ENCODE measurements around the gene RAF1.
A peak's percentile ranks its signal among the peaks of the same experiment; 100 is the strongest.
"Not testable (repeated sequence)": the region's sequence is repeated elsewhere in the genome, so short reads cannot be mapped to it uniquely, and the experiment has no call there.

Gene RAF1

DNA sequence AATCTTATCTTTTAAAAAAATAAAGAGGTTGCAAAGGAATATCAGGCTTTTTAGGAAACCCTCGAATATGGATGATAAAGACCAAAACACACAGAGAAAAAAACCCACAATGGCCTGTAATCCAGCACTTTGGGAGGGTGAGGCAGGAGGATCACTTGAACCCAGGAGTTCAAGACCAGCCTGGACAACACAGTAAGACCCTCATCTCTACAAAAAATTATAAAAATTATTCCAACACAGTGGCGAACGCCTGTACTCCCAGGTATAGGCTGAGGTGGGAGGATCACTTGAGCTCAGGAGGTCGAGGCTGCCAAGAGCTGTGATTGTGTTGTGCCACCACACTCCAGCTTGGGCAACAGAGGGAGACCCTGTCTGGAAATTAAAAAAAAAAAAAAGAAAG is 30.8 kb downstream of the RAF1 start:
- DNase-seq, result no peak

DNA sequence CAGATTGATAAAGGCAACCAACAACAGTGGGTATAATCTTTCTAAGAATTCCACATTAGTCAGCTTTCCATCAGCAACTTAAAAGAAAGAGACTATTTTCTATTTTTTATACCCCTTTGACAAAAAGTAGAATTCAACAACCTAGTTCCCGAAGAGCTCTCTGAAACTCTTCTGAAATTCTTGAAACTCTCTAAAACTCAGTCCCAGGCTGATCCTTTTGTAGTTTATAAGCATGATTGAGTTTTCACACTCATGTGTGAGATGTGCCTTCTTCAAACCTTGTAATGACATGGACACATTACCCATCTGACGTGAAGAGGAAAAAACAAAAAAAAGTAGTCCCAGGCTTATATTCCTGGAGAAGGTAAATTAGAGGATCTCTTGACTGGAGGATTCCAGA is 31.4 kb downstream of the RAF1 start:
- DNase-seq, result no peak

DNA sequence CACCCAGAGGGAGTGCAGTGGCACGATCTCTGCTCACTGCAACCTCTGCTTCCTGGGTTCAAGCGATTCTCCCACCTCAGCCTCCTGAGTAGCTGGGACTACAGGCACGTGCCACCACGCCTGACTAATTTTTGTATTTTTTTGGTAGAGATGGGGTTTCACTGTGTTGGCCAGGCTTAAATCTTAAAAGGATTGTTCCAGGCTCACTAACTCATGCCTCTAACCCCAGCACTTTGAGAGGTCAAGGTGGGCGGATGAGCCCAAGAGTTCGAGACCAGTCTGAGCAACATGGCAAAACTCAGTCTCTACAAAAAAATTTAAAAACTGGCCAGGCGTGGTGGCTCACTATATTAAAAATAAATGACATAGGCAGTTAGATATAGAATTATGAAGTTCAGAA is 33.1 kb downstream of the RAF1 start:
- DNase-seq, result not testable (repeated sequence)

DNA sequence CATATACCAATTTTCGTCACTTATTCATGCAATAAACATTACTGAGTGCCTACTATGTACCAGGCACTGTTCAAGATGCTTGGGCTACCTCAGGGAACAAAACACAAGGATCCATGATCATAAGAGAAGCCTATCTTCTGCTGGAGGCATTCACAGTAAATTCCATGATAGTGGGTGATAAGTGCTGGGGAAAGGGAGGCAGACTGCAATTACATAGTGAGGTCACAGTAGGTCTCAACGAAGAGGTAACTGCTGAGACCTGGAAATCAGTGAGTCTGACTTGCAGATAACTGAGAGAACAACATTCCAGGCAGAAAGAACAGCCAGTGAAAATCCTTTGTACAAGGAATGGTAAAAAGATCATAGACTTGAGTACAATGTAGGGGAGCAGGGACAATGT is 33.6 kb downstream of the RAF1 start:
- no peak for DNase-seq

DNA sequence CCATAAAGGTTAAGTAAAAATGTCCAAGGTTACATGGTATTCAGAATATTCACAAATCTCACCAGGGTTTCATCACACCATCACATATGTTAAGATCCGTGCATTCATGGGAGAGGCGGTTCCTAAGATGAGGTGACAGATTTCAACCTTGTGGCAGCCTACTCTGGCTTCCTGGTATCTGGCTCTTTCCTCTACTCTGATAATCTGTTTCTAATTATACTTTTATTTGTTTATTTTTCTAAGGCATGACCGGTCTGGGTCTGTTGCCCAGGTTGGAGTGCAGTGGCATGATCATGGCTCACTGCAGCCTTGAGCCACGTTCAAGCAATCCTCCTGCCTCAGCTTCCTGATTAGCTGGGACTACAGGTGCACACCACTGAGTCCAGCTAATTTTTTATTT is 34.4 kb downstream of the RAF1 start:
- no peak for DNase-seq

DNA sequence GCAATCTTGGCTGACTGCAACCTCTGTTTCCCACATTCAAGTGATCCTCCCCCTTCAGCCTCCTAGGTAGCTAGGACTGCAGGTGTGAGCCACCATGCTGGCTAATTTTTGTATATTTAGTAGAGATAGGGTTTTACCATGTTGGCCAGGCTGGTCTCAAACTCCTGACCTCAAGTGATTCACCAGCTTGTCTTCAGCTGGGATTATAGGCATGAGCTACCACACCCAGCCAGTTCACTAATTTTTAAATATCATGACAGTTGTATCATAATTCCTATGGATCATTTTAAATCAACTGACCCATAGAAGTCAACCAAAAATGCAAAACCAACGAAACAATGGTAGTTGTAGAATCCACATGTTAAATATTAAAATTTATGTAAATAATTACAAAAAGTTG is 35.1 kb downstream of the RAF1 start:
- no peak for DNase-seq

DNA sequence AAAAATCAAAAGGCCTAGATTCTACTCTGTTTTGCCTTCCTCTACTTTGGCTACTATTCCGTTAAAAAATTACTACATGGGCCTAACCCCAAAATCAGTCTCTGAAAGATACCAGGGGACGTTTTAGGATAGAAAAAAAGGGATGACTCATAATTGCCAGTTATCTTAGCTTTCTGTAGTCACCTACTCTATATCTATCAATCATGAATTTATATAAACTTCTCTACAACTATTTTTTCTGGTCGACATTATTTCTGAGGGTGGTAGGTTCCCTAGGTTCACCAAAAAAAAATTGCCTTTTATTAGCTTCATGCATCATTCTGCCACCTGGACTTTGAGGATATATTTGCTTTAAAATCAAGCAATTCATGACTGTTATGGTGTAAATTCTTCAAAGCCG is 36.5 kb downstream of the RAF1 start:
- no peak for DNase-seq

DNA sequence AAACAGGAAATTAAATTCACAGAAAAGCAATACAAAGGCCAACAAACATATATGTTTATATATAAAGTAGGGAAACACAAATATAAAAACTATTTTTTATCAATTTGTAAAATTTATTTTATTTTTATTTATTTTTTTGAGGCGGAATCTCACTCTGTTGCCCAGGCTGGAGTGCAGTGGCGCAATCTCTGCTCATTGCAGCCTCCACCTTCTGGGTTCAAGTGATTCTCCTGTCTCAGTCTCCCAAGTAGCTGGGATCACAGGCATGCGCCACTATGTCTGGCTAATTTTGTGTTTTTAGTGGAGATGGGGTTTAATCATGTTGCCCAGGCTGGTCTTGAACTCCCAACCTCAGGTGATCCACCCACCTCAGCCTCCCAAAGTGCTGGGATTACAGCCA is 39.0 kb downstream of the RAF1 start:
- not testable (repeated sequence) for DNase-seq

DNA sequence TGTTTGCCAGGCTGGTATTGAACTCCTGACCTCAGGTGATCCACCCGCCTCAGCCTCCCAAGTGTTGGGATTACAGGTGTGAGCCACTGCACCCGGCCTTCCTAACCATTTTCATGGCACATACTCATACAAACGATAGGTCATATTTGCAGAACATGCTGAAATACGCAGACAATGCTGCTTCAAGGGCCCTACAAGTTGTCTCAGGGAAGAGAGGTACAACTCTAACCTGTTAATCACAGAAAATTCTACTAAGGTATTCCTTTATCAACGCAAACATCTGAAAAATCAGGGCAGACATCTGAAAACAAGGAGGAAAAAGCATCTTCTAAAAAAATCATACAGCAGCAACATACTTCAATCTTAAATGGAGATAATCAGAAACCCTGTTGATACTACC is 39.9 kb downstream of the RAF1 start:
- DNase-seq, result no peak

DNA sequence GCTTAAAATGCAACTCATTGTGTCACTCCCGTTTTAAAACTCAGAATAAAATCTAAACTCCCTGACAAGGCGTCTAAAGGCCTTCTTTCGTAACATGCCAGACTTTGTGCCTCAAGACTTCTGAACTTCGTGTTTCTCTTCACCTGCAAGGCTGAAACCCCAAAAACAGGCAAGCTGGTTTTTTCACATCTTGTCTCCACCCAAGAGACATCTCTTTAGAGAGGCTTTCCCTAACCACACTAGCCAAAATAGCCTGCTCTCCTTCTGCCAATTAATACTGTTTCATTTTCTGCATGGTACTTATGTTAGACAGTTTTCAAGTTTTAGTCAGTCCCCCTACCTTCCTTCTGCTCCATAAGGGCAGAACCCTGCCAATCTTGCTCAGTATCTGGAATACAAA is 41.6 kb downstream of the RAF1 start:
- no peak for DNase-seq

DNA sequence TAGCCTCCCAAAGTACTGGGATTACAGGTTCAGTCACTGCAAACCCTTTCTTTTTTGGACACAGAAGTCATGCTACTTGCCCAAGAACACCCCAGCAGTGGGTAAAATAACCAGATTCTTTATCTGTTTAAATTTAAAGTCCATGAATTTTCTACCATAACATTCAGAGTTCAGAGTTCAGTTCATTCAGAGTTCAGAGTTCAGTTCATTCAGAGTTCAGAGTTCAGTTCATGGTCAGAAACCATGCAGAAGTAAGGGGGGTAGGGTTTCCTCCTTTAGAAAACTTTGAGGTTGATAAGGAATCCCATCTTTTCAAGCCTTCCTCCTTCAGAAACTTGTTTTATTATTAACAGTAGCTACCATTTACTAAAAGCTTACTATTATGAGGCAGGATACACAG is 43.2 kb downstream of the RAF1 start:
- DNase-seq, result no peak

DNA sequence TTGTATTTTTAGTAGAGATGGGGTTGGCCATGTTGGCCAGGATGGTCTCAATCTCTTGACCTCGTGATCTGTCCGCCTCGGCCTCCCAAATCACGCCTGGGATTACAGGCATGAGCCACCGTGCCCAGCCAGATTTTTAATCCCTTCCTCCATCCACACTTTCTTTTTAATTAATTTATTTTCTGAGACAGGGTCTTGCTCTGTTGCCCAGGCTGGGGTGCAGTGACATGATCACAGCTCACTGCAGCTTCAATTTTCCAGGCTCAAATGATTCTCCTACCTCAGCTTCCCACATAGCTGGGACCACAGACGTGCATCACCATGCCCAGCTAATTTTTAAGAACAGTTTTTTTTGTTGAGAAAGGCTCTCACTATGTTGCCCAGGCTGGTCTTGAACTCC is 43.6 kb downstream of the RAF1 start:
- no peak for DNase-seq

DNA sequence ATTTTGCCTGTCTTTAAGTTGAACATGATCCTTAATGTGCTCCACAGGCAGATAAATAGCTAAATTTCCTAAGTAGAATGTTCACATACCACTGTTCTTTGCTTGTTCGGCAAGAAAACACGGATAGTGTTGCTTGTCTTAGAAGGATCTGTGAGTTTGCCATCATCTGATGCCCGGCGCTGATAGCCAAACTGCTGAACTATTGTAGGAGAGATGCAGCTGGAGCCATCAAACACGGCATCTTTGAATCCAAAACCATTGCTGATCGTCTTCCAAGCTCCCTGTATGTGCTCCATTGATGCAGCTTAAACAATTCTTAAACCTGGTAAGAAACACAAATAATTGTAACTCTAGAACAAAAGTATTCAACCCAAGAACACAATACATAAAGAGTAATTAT is 45.5 kb downstream of the RAF1 start:
- DNase-seq, result no peak

DNA sequence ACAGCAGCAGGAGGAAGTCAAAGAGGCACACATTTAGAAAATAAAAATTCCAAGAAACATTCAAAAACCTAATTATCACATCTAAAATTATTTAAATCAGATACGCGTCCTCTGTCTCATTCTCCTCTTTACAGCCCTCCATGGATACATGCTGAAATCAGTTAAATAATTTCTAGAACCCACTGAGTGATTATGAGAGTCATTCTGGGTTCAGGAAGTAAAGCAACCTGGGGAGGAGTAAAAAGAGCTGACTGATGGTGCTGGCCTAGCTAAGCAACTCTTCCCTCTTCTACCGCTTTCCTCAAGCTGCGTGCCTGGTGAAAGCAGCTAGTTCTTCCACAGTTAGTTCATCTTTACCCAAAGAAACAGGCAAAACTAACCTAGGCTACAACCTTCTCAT is 48.7 kb downstream of the RAF1 start:
- no peak for DNase-seq

DNA sequence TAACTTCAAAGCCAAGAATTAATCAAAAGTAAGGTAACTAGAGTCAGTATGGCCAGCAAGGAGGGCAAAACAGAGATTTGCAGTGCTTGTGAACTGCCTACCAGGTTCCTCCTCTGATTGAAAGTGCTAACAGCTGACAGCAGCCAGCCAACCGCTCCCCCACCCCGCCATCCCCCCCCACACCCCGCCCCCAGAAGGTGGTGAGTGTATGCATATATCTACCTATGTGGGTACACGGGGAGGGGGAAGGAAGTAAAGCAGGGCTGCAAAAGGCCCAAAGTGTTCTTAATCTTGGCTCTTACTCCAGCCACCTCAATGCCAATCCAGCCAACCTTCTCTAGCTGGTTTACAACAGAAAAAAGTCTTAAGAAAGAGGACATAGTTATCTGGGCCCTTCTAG is 50.7 kb downstream of the RAF1 start:
- DNase-seq, result no peak

DNA sequence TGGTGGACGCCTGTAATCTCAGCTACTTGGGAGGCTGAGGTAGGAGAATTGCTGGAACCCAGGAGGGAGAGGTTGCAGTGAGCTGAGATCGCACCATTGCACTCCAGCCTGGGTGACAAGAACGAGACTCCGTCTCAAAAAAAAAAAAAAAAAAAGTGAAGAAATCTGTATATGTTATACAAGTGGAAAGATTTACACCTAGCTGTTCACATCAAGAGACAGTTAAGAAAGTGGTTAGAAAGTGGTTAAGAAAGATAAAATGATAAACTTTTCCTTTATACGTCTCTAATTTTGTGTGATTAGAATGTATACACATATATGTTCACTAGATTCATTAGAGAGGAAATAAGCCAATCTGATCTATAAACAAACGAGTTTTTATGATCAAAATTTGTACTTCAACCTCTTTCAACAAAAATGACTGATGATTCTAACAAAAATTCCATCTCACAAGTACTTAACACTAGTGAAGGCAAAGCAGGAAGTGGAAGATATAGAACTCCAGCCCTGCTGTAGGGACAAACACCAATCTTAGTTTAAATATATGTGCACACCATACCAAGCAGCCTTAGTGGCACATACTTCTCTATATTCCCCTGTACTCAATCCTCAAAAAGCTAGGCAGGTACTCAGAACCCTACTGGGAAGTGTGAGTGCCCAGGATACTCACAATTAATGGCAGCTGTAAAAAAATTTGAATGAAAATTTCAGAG is 51.2 kb downstream of the RAF1 start:
- no peak for DNase-seq

DNA sequence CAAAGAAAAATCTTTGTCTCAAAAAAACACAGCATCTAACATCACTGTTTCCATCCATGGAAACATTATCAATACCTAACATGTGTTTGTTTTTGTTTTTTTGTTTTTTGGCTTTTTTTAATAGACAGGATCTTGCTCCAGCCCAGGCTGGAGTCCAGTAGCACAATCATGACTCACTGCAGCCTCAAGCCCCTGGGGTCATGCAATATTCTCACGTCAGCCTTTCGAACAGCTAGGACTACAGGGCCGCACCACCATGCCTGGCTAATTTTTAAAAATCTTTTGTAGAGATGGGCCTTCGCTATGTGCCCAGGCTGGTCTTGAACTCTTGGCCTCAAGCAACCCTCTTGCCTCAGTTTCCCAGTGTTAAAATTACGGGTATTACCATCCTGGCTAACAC is 52.8 kb downstream of the RAF1 start:
- DNase-seq, result no peak

DNA sequence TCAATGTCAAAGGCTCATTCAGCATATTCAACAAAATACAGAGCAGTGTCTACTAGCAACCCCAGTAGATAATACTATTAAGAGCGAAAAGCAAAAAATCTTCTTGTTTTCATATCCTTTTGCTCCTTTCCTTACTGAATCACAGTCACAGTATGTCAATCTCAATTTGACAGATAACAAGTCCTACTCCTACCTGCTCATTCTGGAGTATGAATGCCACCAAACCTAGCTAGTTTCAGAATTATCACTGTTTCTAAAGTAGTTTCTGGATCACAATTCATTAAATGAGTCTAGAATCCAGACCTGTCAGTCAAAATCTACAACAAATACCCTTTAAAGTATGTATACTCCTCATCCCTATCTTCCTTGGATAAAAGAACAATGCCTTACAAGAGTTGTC is 55.5 kb downstream of the RAF1 start:
- no peak for DNase-seq

DNA sequence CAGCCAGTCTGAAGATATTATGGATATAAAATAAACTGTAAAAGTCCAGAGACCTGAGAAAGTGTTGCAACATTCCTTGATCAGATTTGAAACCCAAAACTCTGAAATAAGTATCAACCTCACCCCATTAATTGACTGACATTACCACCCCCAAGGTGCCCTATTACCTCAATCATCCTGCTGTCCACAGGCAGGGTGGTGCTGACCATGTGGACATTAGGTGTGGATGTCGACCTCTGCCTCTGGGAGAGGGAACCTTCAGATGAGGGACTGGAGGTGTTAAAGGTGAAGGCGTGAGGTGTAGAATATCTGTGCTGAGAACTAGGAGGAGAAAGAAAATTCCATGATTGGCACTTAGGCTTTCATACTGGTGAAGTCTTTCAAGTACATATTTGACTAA is 59.9 kb downstream of the RAF1 start:
- DNase-seq, result no peak

DNA sequence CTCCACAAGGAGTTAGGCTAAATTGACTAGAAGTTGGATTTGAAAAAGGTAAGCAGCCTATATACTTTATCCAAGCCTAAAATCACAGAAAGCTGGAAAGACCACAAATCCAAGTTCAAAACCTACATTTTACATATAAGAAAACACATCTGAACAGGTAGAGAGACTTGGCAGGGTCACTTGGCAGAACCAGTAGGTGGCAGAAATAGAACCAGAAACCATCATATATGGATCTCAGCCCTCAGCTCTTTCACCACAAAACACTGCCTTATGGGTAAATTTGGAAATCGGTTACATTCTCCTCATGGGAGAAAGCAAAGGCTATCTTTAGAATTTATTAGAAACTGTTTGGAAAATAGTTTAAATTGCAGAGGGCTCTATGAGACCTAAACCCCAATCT is 62.8 kb downstream of the RAF1 start:
- DNase-seq, result peak in 1 of 2 experiments; percentile 11

DNA sequence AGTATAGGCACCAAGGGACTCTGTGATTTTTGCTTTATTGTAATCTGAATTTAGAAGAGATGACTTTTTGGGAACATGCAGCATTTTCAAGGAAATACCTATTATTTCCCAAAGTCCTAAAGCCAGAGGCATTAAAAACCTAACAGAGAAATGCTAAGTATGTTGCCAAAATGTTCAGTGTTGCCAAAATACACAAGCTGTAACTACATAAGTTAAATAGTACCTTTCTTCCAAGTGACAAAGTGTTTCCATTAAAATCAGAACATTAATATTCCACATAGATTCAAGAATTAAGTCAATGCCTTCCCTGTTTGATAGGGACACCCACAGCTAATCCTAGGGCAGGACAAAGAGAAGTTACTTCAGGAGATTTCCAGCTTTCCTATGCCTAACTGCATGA is 65.0 kb downstream of the RAF1 start:
- DNase-seq, result no peak

DNA sequence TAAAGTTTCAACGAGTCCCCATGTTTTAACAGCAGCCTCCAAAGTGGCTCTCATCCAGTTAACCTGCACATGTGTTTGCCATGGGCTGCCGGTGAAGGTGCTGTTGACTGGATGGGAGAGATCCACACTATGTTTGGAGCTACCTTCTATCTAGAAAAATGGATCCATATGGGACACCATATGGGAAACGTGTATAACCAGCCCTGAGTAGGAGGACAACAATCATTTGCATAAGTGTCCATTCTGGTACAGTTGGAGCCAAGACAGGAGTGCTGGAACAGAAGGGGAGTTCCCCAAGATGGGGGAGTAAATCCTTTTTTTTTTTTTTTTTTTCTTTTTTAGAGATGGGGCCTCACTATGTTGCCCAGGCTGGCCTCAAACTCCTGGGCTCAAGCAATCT is 70.4 kb downstream of the RAF1 start:
- peak; percentile 59 to 94 for DNase-seq

DNA sequence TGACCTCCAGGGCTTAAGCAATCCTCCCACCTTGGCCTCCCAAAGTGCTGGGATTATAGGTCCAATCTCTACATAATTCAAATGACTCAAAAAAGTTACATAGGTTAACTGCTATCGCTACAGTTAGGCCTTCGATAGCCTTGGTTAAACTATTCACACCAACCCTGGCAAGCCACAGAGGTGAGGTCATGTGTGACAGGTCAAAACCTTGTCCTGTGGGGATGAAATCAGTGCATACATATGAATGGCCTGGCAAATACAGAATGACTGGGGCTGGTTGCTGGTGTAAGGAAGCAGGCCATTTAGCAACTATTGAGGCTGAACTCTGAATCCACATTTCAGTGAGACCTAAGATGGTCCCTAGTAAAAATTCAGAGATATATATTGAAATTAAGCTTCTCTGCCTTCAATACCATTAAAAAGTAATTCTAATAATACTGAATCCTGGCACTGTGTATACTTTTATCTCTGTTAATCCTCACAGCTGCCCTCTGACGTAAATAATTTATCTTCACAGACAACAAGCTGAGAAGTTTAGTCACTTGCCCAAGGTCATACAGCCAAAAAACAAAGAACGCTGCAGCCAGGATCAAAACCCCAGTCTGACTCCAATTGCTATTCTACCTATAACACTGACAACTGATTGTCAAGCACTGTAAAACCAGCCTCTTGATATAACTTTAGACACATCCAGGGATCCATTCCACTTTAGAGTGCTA is 71.8 kb downstream of the RAF1 start:
- DNase-seq, result no peak

DNA sequence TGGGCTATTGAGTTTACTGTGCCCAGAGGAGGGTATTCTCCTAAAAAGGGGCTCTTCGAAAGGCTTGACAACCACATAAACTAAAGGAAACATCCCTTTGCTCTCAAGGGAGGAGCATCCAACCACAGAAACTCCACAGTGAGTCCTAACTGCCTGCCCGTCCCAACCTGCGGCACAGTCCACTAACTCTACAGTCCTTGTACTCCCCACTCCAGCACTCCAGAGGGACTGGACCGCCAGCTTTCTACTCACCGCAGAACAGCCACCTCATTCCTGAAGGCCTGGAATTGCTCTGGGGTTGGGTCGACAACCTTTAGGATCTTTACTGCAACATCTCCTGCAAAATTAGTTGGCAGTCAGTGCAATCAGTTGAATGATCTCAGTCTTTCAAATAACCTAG is 72.5 kb downstream of the RAF1 start:
- no peak for DNase-seq

DNA sequence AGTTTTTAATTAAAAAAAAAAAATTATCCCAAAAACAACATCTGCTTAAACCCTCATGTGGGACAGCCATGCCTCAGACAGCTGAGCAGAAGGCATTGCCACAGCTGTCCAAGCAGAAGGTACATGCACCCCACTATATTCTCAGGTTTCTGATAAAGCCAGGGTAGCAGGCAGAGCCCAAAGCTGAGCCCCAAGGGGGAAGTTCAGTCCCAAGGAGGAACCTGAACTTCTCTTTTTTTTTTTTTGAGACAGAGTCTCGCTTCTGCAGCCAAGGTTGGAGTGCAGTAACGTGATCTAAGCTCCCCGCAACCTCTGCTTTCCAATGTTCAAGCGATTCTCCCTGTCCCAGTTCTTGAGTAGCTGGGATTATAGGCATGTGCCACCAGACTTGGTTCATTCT is 73.8 kb downstream of the RAF1 start:
- DNase-seq, result no peak
